HUES48 (cell line): ENCODE results near the gene RMRP.

Source experiments
- H3K27ac ChIP-seq: one replicate; pipeline ENCODE4 v1.7.0; 2013; ENCODE audit warnings: low read depth, low read length, inconsistent platforms
- H3K27me3 ChIP-seq: 2 replicates; pipeline ENCODE4 v1.6.1; 2013; ENCODE audit warnings: mild to moderate bottlenecking, low read length; ENCODE audit not compliant: control insufficient read depth, insufficient read depth
- H3K36me3 ChIP-seq: 2 replicates; pipeline ENCODE4 v1.6.1; 2013; ENCODE audit warnings: low read length; ENCODE audit not compliant: control insufficient read depth, insufficient read depth
- H3K4me1 ChIP-seq: 2 replicates; pipeline ENCODE4 v1.6.1; 2013; ENCODE audit warnings: mild to moderate bottlenecking, low read length; ENCODE audit not compliant: control insufficient read depth, insufficient read depth
- H3K4me3 ChIP-seq: 2 replicates; pipeline ENCODE4 v1.5.1; 2013; ENCODE audit warnings: mild to moderate bottlenecking, low read depth, low read length
- H3K9ac ChIP-seq: 2 replicates; pipeline ENCODE4 v1.6.1; 2013; ENCODE audit warnings: mild to moderate bottlenecking, low read depth, low read length, moderate library complexity
- H3K9me3 ChIP-seq: 2 replicates; pipeline ENCODE4 v1.6.1; 2013; ENCODE audit warnings: low read length; ENCODE audit not compliant: control insufficient read depth, insufficient read depth

The RMRP gene

DNA sequence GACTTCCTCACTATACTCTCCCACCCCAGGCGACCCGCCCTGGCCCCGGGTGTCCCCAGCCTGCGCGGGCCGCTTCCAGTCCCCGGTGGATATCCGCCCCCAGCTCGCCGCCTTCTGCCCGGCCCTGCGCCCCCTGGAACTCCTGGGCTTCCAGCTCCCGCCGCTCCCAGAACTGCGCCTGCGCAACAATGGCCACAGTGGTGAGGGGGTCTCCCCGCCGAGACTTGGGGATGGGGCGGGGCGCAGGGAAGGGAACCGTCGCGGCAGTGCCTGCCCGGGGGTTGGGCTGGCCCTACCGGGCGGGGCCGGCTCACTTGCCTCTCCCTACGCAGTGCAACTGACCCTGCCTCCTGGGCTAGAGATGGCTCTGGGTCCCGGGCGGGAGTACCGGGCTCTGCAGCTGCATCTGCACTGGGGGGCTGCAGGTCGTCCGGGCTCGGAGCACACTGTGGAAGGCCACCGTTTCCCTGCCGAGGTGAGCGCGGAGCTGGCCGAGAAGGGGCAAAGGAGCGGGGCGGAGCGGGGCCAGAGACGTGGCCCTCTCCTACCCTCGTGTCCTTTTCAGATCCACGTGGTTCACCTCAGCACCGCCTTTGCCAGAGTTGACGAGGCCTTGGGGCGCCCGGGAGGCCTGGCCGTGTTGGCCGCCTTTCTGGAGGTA is 18.0 kb upstream of the RMRP start:
- no peak overlapping the region for H3K27ac ChIP-seq
- peaks cover 4% of the 10 kb centered on the region for H3K4me1 ChIP-seq
- H3K27me3 ChIP-seq, result peaks cover 4% of the 10 kb centered on the region
- peak overlapping the region; percentile 64 for H3K4me3 ChIP-seq
- H3K9ac ChIP-seq, result peak overlapping the region; percentile 82
- H3K36me3 ChIP-seq, result no peaks in the 10 kb centered on the region
- no peaks in the 10 kb centered on the region for H3K9me3 ChIP-seq

- H3K9ac ChIP-seq, result no peak overlapping the region
- no peak overlapping the region for H3K27ac ChIP-seq
Observed at GRCh38 chr9:35675204-35675603, 17.4 kb upstream of the RMRP start.

GRCh38 chr9:35674025-35674361 is 16.2 kb upstream of the RMRP start:
- Histone ChIP-seq H3K4me1 (no peaks in the 10 kb centered on the region), H3K4me3 (no peak overlapping the region), H3K9me3 (no peaks in the 10 kb centered on the region), H3K9ac (no peak overlapping the region), H3K27me3 (peaks cover 4% of the 10 kb centered on the region), H3K36me3 (no peaks in the 10 kb centered on the region), H3K27ac (no peak overlapping the region)

More at GRCh38 chr9:35675204-35675603, 17.4 kb upstream of the RMRP start:
- Histone ChIP-seq H3K9me3 (no peaks in the 10 kb centered on the region), H3K4me3 (peak overlapping the region; percentile 64), H3K27me3 (peaks cover 4% of the 10 kb centered on the region), H3K36me3 (no peaks in the 10 kb centered on the region), H3K4me1 (no peaks in the 10 kb centered on the region)

GRCh38 chr9:35673132-35674024 is 15.6 kb upstream of the RMRP start, which contains the start of gene CA9:
Gene CA9, plus strand, starts transcription at chr9:35673928. Its CDS starts 32 bp downstream, at chr9:35673960.
- Histone ChIP-seq H3K27ac (no peak within 1 kb of the TSS), H3K4me3 (no peak within 1 kb of the TSS), H3K27me3 (peaks cover 4% of the 10 kb centered on the region), H3K9ac (no peak within 1 kb of the TSS), H3K9me3 (no peaks in the 10 kb centered on the region), H3K4me1 (no peaks in the 10 kb centered on the region), H3K36me3 (no peaks in the 10 kb centered on the region)

DNA sequence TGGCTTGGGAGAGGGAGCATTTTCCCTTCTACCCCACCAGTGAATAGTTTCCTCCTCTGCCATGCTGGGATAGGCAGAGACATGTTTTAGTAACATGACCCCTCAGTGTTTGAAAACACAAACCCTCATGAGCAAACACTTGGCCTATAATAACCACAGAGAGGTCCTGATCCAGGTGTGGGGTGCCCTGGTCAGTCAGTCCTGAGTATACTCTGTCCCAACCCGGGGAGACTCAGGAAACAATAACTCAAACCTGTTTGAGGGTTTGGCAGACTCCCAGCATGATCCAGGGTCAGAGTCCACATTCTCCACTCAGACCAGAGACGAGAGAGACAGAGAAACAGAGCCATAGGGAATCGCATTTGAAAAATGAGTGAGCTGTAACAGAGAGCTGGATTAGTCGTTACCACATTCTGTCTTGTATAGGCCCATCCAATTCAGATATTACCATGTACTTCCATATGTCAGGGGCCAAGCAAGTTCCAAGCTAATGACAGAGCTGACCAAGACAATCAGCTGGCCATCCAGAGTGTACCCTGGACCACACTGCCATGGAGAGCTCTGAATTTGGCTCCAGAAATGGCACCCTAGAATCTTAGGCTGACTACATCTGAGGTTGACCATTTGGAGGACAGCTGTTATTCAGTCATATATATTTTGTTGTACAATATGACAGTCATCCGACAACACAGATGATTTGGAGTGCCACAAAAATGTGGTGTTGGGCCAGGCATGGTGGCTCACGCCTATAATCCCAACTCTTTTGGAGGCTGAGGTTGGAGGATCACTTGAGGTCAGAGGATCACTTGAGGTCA is 11.7 kb upstream of the RMRP start:
- Histone ChIP-seq H3K27me3 (no peaks in the 10 kb centered on the region), H3K36me3 (no peaks in the 10 kb centered on the region), H3K4me3 (no peak overlapping the region), H3K4me1 (peaks cover 3% of the 10 kb centered on the region; the same call in 1 of the 2 replicates), H3K27ac (no peak overlapping the region), H3K9me3 (no peaks in the 10 kb centered on the region), H3K9ac (no peak overlapping the region)

GRCh38 chr9:35667939-35668338 is 10.1 kb upstream of the RMRP start:
- Histone ChIP-seq H3K9ac (no peak overlapping the region), H3K36me3 (peaks cover 7% of the 10 kb centered on the region), H3K4me3 (no peak overlapping the region), H3K27ac (no peak overlapping the region), H3K27me3 (no peaks in the 10 kb centered on the region), H3K9me3 (no peaks in the 10 kb centered on the region), H3K4me1 (peaks cover 10% of the 10 kb centered on the region)

- Histone ChIP-seq H3K27ac (no peak overlapping the region), H3K9me3 (no peaks in the 10 kb centered on the region), H3K9ac (no peak overlapping the region), H3K27me3 (no peaks in the 10 kb centered on the region), H3K4me1 (peaks cover 10% of the 10 kb centered on the region), H3K36me3 (peaks cover 21% of the 10 kb centered on the region), H3K4me3 (no peak overlapping the region)
Observed at GRCh38 chr9:35666549-35666948, 8.7 kb upstream of the RMRP start.

GRCh38 chr9:35666045-35666444 is 8.2 kb upstream of the RMRP start:
- Histone ChIP-seq H3K4me1 (peaks cover 10% of the 10 kb centered on the region), H3K27me3 (no peaks in the 10 kb centered on the region), H3K4me3 (no peak overlapping the region), H3K27ac (no peak overlapping the region), H3K36me3 (peaks cover 26% of the 10 kb centered on the region), H3K9me3 (no peaks in the 10 kb centered on the region), H3K9ac (no peak overlapping the region)

DNA sequence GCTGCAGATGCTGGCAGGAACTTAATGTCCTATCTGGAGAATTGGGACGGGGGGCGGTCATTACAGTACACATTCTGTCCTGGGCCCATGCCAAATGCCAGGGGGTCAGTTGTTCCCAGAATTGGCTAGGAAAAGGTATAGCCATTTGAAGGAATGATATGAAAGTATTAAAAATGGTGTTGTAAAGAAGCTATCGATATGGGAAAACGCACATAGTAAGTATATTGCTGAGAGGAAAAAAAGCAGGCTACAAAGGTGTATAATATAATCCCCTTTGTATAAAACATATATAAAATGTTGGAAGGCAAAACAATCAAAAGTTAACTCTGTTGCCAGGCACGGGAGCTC is 7.6 kb upstream of the RMRP start:
- no peaks in the 10 kb centered on the region for H3K9me3 ChIP-seq
- H3K36me3 ChIP-seq, result peaks cover 32% of the 10 kb centered on the region
- peaks cover 10% of the 10 kb centered on the region for H3K4me1 ChIP-seq
- no peak overlapping the region for H3K9ac ChIP-seq
- H3K4me3 ChIP-seq, result peak overlapping the region; percentile 87
- H3K27ac ChIP-seq, result peak overlapping the region; percentile 77
- no peaks in the 10 kb centered on the region for H3K27me3 ChIP-seq

DNA sequence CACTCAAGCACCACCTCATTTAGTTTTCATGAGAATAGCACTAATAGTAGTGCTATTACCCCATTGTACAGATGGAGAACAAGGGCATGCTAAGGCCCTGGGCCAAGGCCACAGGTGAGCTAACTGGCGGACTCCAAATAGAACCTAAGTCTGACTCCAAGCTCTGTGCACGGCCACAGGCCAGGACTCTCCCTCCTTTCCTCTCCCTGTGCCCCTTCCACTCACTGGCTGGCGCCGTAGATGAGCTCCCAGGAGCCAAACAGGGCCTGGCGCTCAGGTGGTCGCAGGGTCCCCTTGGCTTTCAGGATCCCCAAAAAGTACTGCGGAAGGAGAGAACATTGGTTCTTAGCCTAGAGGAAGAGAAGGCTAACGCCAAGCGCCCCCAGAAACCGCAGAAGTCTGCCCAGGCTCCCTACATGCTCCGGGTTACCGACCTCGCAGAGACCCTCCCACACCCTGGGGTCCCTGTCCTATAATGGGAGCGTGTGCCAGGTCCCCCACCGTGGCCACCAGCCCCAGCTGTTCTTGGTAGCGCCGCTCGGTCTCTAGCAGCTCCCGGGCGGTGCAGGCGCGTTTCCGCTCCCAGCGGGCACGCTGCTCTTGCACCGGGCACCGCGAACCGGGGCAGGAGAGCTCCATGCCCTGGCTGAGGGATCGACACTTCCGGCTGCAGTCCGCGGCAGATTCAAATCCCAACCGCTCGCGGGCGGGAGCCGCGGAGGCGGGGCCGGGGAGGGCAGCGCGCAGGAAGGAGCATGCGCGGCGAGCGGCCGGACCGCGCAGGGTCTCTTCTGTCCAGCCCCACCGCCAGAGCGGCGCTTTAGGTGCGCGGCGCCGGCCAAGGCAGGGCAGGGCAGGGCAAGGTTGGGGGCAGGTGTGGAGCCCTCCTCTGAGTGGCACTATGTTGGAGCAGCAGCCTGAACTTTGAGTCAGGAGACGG is 7.0 kb upstream of the RMRP start, which contains the start of gene ARHGEF39:
Gene ARHGEF39 (minus strand): TSS at position 665 of the 940 bp plus-strand sequence. CDS start 26 bp downstream, at position 639.
- Histone ChIP-seq H3K4me3 (peak within 1 kb of the TSS; percentile 87), H3K27ac (peak within 1 kb of the TSS; percentile 77), H3K9me3 (no peaks in the 10 kb centered on the region), H3K27me3 (no peaks in the 10 kb centered on the region), H3K9ac (peak within 1 kb of the TSS; percentile 72), H3K4me1 (peaks cover 10% of the 10 kb centered on the region), H3K36me3 (peaks cover 37% of the 10 kb centered on the region)
